ENCODE results near the gene BGLAP.
"Not testable (repeated sequence)": the region's sequence is repeated elsewhere in the genome, so short reads cannot be mapped to it uniquely, and the experiment has no call there.

BGLAP gene

GRCh38 chr1:156241926-156242325, at the start of gene BGLAP:
BGLAP (plus strand) TSS chr1:156242184; CDS start chr1:156242232, 48 bp downstream.
- no peak for DNase-seq

DNA sequence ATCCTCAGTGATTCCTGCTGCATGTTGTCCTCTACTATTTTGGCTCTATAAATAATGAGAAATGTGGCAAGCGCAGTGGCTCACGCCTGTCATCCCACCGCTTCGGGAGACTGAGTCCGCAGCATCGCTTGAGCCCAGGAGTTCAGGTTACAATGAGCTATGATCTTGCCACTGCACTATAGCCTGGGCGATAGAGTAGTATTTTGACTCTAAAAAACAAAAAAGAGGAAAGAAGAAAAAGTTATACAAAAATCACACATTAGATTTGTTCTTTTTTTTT, 48.8 kb upstream of the BGLAP start:
- no peak for DNase-seq

DNA sequence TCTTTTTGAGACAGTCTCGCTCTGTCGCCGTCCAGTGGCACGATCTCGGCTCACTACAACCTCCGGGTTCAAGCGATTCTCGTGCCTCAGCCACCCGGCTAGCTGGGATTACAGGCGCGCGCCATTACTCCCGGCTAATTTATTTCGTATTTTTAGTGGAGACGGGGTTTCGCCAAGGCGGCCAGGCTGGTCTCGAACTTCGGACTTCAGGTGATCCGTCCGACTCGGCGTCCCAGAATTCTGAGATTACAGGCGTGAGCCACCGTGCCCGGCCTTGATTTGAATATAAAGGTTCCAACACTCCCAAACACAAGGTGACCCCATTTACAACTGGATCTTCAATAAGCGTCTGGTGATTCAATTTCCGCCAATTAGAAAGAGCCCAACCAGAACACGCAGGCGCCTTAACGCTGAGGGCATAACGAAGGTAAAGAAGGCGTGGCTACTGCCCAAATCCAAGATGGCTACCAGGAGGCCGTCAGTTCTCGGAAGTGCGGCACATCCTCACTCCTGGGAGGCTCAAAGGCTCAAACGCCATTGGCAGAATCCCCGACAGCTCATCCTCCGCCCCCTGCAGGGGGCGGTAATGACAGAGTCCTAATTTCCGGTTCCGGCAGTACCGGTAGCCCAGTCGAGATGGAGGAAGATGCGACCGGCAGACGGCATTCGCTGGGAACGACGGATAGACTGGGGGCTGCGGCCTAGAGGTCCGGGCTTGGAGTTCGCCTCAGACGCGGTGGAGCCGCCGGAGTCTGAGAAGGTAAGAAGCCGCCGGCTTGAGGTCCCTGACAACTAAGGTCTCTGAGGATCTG, 48.3 kb upstream of the BGLAP start, which contains the start of gene SLC25A44:
Gene SLC25A44 (plus strand): TSS at position 617 of the 812 bp plus-strand sequence. CDS start 5,744 bp downstream, outside the sequence.
- peak; percentile 84 to 94 (median 92) for DNase-seq

DNA sequence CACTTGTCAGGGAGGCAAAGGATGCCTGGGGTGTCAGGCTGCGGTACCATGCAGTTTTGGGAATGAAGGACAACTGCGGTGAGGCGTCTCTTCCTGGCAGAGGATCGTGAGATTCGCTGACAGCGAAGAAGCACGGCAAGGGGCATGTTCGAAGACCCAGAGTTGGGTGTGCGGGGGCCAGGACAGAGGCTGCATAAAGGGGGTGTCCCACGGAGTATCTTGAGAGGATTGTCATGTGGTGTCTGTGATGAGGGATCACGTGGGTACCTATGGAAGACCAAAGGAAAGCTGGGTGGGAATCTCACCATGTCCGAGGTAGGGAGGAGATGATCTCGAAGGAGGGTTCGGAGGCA, 47.7 kb upstream of the BGLAP start:
- peak in 1 of 4 experiments; percentile 5 for DNase-seq

- no peak for DNase-seq
These were observed 46.1 kb upstream of the BGLAP start for GRCh38 chr1:156195853-156196252.

GRCh38 chr1:156196445-156196844, 45.5 kb upstream of the BGLAP start:
- no peak for DNase-seq

DNA sequence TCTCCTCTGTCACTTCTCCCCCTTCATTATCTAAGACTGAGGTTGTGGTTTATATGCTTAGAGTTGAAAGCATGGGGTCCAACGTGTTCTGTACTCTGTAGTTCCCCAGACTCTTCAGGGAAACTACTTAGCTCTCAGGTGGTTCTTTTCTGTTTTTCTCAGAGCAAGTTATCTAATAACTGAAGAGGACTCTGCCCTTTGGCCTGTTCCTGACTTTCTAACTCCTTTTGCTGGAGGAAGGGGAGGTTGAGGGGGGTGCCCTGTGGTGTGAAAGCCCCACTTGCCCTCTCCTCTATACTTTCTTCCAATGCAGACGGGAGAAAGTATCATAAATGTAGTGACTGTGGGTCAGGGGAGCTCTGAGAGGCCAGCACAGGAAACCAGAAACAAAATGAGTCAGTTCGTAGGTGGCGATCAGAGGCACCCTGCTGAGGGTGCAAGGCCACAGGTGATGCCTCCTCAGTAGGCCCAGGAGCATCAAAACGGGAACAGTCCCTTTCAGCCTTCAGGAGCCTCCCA, 43.1 kb upstream of the BGLAP start:
- DNase-seq = no peak

GRCh38 chr1:156200044-156200443, 41.9 kb upstream of the BGLAP start:
- no peak for DNase-seq

GRCh38 chr1:156203331-156203730, 38.7 kb upstream of the BGLAP start:
- no peak for DNase-seq

- no peak for DNase-seq
These were observed 37.3 kb upstream of the BGLAP start for GRCh38 chr1:156204686-156205085.

DNA sequence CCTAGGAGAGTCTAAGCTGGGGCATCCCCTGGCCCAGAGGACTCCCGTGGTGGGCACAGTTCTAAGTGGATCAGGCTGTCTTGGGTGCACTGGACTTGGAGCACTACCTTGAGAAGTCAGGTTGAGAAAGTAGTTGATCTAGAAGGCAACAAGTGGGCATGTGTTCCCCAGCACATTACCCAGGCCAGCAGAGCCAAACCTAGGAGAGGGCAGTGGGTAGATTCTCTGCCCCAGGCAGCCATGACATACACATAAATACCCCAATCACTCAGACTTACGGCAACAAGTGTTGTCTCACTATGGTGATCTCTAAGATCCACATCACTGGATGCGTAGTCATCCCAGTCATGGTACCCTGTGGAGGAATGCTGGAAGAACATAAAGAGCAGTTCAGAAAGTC, 30.7 kb upstream of the BGLAP start:
- DNase-seq = no peak

DNA sequence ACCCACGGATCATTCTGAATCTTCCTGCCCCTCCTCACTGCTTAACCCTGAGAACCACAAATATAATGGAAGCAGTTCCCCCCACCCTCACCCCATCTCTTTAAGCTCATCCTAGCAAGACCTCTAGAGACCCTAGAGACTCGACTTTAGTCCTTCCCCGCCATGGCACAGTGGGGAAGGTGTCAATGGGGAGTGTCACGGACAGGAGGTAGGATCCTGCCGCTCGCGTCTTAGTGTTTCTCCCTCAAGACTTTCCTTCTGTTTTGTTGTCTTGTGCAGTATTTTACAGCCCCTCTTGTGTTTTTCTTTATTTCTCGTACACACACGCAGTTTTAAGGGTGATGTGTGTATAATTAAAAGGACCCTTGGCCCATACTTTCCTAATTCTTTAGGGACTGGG, 29.9 kb upstream of the BGLAP start:
- DNase-seq = no peak

- peak; percentile 84 to 93 (median 92) for DNase-seq
These were observed 28.9 kb upstream of the BGLAP start, which contains the start of gene PMF1 for GRCh38 chr1:156212833-156213643. PMF1 (plus strand) TSS chr1:156213007; CDS start chr1:156213016, 9 bp downstream.

GRCh38 chr1:156213644-156213966, 28.4 kb upstream of the BGLAP start:
- no peak for DNase-seq

- peak in 1 of 4 experiments; percentile 21 for DNase-seq
These were observed 27.8 kb upstream of the BGLAP start for GRCh38 chr1:156214024-156214748.

DNA sequence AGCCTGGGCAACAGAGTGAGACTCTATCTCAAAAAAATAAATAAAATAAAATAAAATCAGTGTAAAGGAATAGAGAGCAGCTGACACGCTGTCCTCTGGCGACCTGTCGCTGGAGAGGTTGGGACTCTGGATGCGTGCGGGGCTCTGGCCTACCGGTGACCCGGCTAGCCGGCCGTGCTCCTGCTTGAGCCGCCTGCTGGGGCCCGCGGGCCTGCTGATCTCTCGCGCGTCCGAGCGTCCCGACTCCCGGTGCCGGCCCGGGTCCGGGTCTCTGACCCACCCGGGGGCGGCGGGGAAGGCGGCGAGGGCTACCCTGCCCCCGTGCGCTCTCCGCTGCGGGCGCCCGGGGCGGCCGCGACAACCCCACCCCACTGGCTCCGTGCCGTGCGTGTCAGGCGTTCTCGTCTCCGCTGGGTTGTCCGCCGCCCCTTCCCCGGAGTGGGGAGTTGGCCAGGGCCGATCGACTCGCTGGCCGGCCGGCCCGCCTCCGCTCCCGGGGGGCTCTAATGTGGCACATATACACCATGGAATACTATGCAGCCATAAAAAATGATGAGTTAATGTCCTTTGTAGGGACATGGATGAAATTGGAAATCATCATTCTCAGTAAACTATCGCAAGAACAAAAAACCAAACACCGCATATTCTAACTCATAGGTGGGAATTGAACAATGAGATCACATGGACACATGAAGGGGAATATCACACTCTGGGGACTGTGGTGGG, 25.5 kb upstream of the BGLAP start:
- not testable (repeated sequence) for DNase-seq

GRCh38 chr1:156217871-156218270, 24.1 kb upstream of the BGLAP start:
- DNase-seq = peak in 1 of 4 experiments; percentile 18

- DNase-seq = no peak
These were observed 21.8 kb upstream of the BGLAP start for GRCh38 chr1:156220226-156220625.

DNA sequence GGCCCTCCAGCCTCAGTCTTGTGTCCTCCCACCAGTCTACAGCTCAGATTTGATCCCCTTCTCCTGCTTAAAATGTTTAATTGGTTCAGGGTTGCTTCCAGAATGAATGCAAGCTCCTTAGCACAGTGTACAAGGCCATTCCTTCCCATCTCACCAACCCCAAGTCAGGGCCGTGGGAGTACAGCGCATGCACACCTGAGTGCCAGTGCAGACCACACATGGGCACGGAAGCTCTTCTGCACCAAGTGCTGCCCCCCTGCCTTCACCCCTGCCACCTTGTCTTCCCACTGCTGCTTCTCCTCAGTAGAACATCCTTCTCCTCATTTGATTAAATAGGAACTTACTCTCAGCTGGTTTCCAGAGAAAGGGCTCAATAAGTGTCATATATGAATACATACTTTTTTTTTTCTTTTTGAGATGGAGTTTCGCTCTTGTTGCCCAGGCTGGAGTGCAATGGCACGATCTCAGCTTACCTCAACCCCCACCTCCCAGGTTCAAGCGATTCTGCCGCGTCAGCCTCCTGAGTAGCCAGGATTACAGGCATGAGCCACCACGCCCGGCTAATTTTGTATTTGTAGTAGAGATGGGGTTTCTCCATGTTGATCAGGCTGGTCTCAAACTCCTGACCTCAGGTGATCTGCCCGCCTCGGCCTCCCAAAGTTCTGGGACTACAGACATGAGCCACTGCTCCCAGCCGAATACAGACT, 19.8 kb upstream of the BGLAP start:
- no peak for DNase-seq

- no peak for DNase-seq
These were observed 16.3 kb upstream of the BGLAP start for GRCh38 chr1:156225677-156226014.

- no peak for DNase-seq
These were observed 15.9 kb upstream of the BGLAP start for GRCh38 chr1:156226116-156226538.

GRCh38 chr1:156226782-156227181, 15.2 kb upstream of the BGLAP start:
- DNase-seq = no peak
